BJ (cell line): Measurements from ENCODE around the gene SOCS6. TPM values are rescaled to one million over a fixed set of nuclear protein-coding genes. Genes with fewer than 3 reads are reported as not detected.

ENCODE experiments used
- CTCF ChIA-PET: fragments of 350-600 bp; formaldehyde crosslinking; extraction: SDS; loops from one replicate; lab custom pipeline; 2021; ENCODE audit warnings: antibody characterized with exemption, inconsistent platforms; lab: Yijun Ruan, JAX
- POLR2A ChIA-PET: fragments of 300-600 bp; sonication (Branson Sonifier 250); formaldehyde crosslinking; extraction: SDS; loops from one replicate; lab custom pipeline; 2021; ENCODE audit warnings: antibody characterized with exemption; lab: Charles Lee
- DNase-seq: peaks from one replicate; pipeline ENCODE4 v3.0.0-alpha.2; 2011; ENCODE audit warnings: low read depth
- H3K27me3 ChIP-seq: 2 replicates; pipeline ENCODE4 v1.6.0; 2011; ENCODE audit warnings: low read length; ENCODE audit not compliant: control insufficient read depth, insufficient read depth
- H3K36me3 ChIP-seq: 2 replicates; pipeline ENCODE4 v1.5.1; 2011; ENCODE audit warnings: low read length; ENCODE audit not compliant: control insufficient read depth, insufficient read depth
- H3K4me3 ChIP-seq: 2 replicates; pipeline ENCODE4 v1.5.1; 2011; ENCODE audit warnings: low read depth, mild to moderate bottlenecking, control low read depth, low read length
- CTCF ChIP-seq: IDR thresholded peaks from 2 replicates; pipeline ENCODE4 v1.5.1; 2011; ENCODE audit warnings: low read depth, mild to moderate bottlenecking, control low read depth, inconsistent platforms, low read length, moderate library complexity; ENCODE audit not compliant: insufficient read depth
- polyA plus RNA-seq: library from polyadenylated mRNA; depleted of rRNA; stranded (reverse); fragments of >200 nt; gene quantifications from 2 replicates; pipeline ENCODE4 v1.2.3, GENCODE V29; 2011

SOCS6 gene
- polyA plus RNA-seq, 1 experiment: 26.7 TPM

- TF ChIP-seq CTCF: no peak
- Histone ChIP-seq H3K4me3 (no peak overlapping the region), H3K36me3 (no peaks in the 10 kb centered on the region), H3K27me3 (no peaks in the 10 kb centered on the region)
- POLR2A ChIA-PET: no interaction called here
- no peak for DNase-seq
- CTCF ChIA-PET: interaction anchor here (1.2 kb wide), 1 partner anchor 11 kb away, joined by 3 read pairs; no protein-coding TSS in a partner anchor
Measured at GRCh38 chr18:70310560-70311320, 21.9 kb downstream of the SOCS6 start.

GRCh38 chr18:70311726-70312125 lies 22.9 kb downstream of the SOCS6 start:
- CTCF ChIA-PET: interaction anchor here (1.2 kb wide), 1 partner anchor 10 kb away, joined by 3 read pairs; no protein-coding TSS in a partner anchor

DNA sequence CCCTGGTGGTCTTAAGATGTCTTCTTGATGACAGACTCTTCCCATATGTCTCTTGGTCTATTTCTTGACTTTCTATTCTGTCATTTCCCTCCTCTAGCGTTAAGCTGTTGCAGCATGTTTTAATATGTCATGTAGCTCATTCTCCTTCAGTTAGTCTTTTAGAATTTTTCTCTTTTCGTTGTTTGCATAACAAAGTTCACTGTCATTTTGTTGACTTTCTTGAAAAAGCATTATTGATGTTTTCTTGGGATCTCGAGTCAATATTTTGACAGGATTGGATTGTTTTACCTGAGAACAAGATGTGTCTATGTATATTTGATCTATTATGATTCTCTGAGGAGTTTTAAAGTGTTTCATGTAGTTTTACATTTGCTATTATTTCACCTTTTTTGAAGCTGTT lies 24.8 kb downstream of the SOCS6 start:
- no peaks in the 10 kb centered on the region for H3K36me3 ChIP-seq
- no peak for TF ChIP-seq CTCF
- no peak for DNase-seq
- POLR2A ChIA-PET: no interaction called here
- H3K4me3 ChIP-seq: no peak overlapping the region
- H3K27me3 ChIP-seq: no peaks in the 10 kb centered on the region
- CTCF ChIA-PET: no interaction called here

More at GRCh38 chr18:70311726-70312125, 22.9 kb downstream of the SOCS6 start:
- POLR2A ChIA-PET: no interaction called here
- Histone ChIP-seq H3K27me3 (no peaks in the 10 kb centered on the region), H3K4me3 (no peak overlapping the region), H3K36me3 (no peaks in the 10 kb centered on the region)
- no peak for DNase-seq
- no peak for TF ChIP-seq CTCF

GRCh38 chr18:70314151-70314782 lies 25.4 kb downstream of the SOCS6 start:
- Histone ChIP-seq H3K27me3 (no peaks in the 10 kb centered on the region), H3K36me3 (no peaks in the 10 kb centered on the region), H3K4me3 (no peak overlapping the region)
- DNase-seq: no peak
- ChIA-PET CTCF (interaction anchor here (0.9 kb wide), 1 partner anchor 12 kb away, joined by 3 read pairs; no protein-coding TSS in a partner anchor), POLR2A (no interaction called here)
- TF ChIP-seq CTCF: no peak

- POLR2A ChIA-PET: interaction anchor here (0.6 kb wide), 2 partner anchors 13 to 14 kb away, joined by 4 to 6 read pairs; no protein-coding TSS in a partner anchor
- H3K36me3 ChIP-seq: no peaks in the 10 kb centered on the region; the same call in 1 of the 2 replicates
- no peak for TF ChIP-seq CTCF
- DNase-seq: no peak
- no peak overlapping the region for H3K4me3 ChIP-seq
- no peaks in the 10 kb centered on the region for H3K27me3 ChIP-seq
- CTCF ChIA-PET: interaction anchor here (0.9 kb wide), 1 partner anchor 12 kb away, joined by 4 read pairs; no protein-coding TSS in a partner anchor
Measured at GRCh38 chr18:70319187-70319586, 30.3 kb downstream of the SOCS6 start.
